Osteoblast (primary cell): ENCODE measurements around the gene LSP1. TPM values are rescaled to one million over a fixed set of nuclear protein-coding genes. Genes with fewer than 3 reads are reported as not detected.

Experiments
- DNase-seq: peaks from one replicate; pipeline ENCODE4 v3.0.0; 2011; ENCODE audit warnings: low spot score, mixed read lengths; ENCODE audit not compliant: insufficient read length; ENCODE audit errors: missing footprints
- H2AFZ ChIP-seq: 2 replicates; pipeline ENCODE4 v1.6.0; 2011; ENCODE audit warnings: mild to moderate bottlenecking, low read length
- H3K27ac ChIP-seq: 2 replicates; pipeline ENCODE4 v1.5.1; 2011; ENCODE audit warnings: mild to moderate bottlenecking, low read depth, low read length, moderate library complexity
- H3K27me3 ChIP-seq: 2 replicates; pipeline ENCODE4 v1.6.0; 2012; ENCODE audit warnings: mild to moderate bottlenecking, control low read depth, inconsistent platforms, low read length, moderate library complexity; ENCODE audit not compliant: insufficient read depth
- H3K36me3 ChIP-seq: 2 replicates; pipeline ENCODE4 v1.5.1; 2011; ENCODE audit warnings: mild to moderate bottlenecking, low read length, control low read depth, moderate library complexity; ENCODE audit not compliant: insufficient read depth
- H3K4me1 ChIP-seq: 2 replicates; pipeline ENCODE4 v1.5.1; 2011; ENCODE audit warnings: mild to moderate bottlenecking, low read length, control low read depth, moderate library complexity; ENCODE audit not compliant: insufficient read depth
- H3K4me2 ChIP-seq: 2 replicates; pipeline ENCODE4 v1.6.0; 2011; ENCODE audit warnings: mild to moderate bottlenecking, low read length; ENCODE audit not compliant: insufficient read depth
- H3K4me3 ChIP-seq: fragments of 200-600 bp; sonication (generic); 3 replicates; pipeline ENCODE4 v1.5.1; 2012; ENCODE audit warnings: mild to moderate bottlenecking, low read length, inconsistent platforms; ENCODE audit not compliant: insufficient read depth
- H3K79me2 ChIP-seq: 2 replicates; pipeline ENCODE4 v1.6.0; 2012; ENCODE audit warnings: mild to moderate bottlenecking, low read length, control low read depth, inconsistent platforms; ENCODE audit not compliant: insufficient read depth
- H3K9me3 ChIP-seq: 2 replicates; pipeline ENCODE4 v1.5.1; 2011; ENCODE audit warnings: low read depth, low read length, control low read depth
- H4K20me1 ChIP-seq: 2 replicates; pipeline ENCODE4 v1.6.0; 2012; ENCODE audit warnings: mild to moderate bottlenecking, low read length, control low read depth; ENCODE audit not compliant: insufficient read depth
- CTCF ChIP-seq: IDR thresholded peaks from 2 replicates; pipeline ENCODE4 v1.5.1; 2011; ENCODE audit warnings: mild to moderate bottlenecking, low read depth, low read length, moderate library complexity; ENCODE audit errors: extremely low read depth
- total RNA-seq: library from RNA; depleted of rRNA; stranded (reverse); fragments of >200 nt; gene quantifications from 2 replicates; pipeline ENCODE4 v1.2.3, GENCODE V29; 2012

The LSP1 gene
- total RNA-seq, 1 donor = 54.6 TPM

GRCh38 chr11:1817511-1817910, 35.4 kb upstream of the LSP1 start:
- no peak overlapping the region for H3K4me3 ChIP-seq
- peaks cover 13% of the 10 kb centered on the region for H3K27me3 ChIP-seq
- no peaks in the 10 kb centered on the region for H4K20me1 ChIP-seq
- DNase-seq = peak; percentile 23
- H3K36me3 ChIP-seq = no peaks in the 10 kb centered on the region
- TF ChIP-seq CTCF = no peak
- no peak overlapping the region for H2AFZ ChIP-seq
- no peak overlapping the region for H3K4me2 ChIP-seq
- H3K9me3 ChIP-seq = no peaks in the 10 kb centered on the region
- H3K4me1 ChIP-seq = peaks cover 13% of the 10 kb centered on the region
- H3K79me2 ChIP-seq = no peaks in the 10 kb centered on the region
- no peak overlapping the region for H3K27ac ChIP-seq

GRCh38 chr11:1819074-1819473, 33.8 kb upstream of the LSP1 start:
- TF ChIP-seq CTCF = no peak
- Histone ChIP-seq H3K4me3 (no peak overlapping the region), H3K79me2 (no peaks in the 10 kb centered on the region), H3K9me3 (no peaks in the 10 kb centered on the region), H3K4me2 (no peak overlapping the region), H3K27me3 (peaks cover 9% of the 10 kb centered on the region), H3K36me3 (no peaks in the 10 kb centered on the region), H3K4me1 (peaks cover 13% of the 10 kb centered on the region), H4K20me1 (no peaks in the 10 kb centered on the region), H2AFZ (no peak overlapping the region), H3K27ac (no peak overlapping the region)
- DNase-seq = no peak

- peaks cover 19% of the 10 kb centered on the region for H3K4me1 ChIP-seq
- no peak overlapping the region for H3K4me2 ChIP-seq
- H3K79me2 ChIP-seq = no peaks in the 10 kb centered on the region
- H3K27me3 ChIP-seq = no peaks in the 10 kb centered on the region
- no peak overlapping the region for H2AFZ ChIP-seq
- peak overlapping the region; percentile 18 for H3K27ac ChIP-seq
- H3K9me3 ChIP-seq = no peaks in the 10 kb centered on the region
- no peak for TF ChIP-seq CTCF
- no peak overlapping the region for H3K4me3 ChIP-seq
- DNase-seq = peak; percentile 86
- H3K36me3 ChIP-seq = no peaks in the 10 kb centered on the region
- H4K20me1 ChIP-seq = no peaks in the 10 kb centered on the region
Observed at GRCh38 chr11:1820463-1821325, 32.2 kb upstream of the LSP1 start.

GRCh38 chr11:1821562-1821961, 31.3 kb upstream of the LSP1 start:
- Histone ChIP-seq H2AFZ (no peak overlapping the region), H3K27ac (no peak overlapping the region), H4K20me1 (no peaks in the 10 kb centered on the region), H3K4me3 (no peak overlapping the region), H3K4me1 (peaks cover 27% of the 10 kb centered on the region), H3K9me3 (no peaks in the 10 kb centered on the region), H3K36me3 (no peaks in the 10 kb centered on the region), H3K4me2 (no peak overlapping the region), H3K79me2 (no peaks in the 10 kb centered on the region), H3K27me3 (no peaks in the 10 kb centered on the region)
- DNase-seq = no peak
- TF ChIP-seq CTCF = no peak
